Neural cell (in vitro differentiated cells): ENCODE measurements around the gene CTXN2.

Experiments used
- EP300 ChIP-seq: fragments of 450-650 bp; conservative IDR thresholded peaks from 2 replicates; pipeline ENCODE4 v1.6.1; 2014; ENCODE audit warnings: antibody characterized with exemption, mild to moderate bottlenecking, moderate library complexity; ENCODE audit not compliant: poor library complexity, severe bottlenecking
- EZH2 ChIP-seq: fragments of 200-600, 300-800 bp; shearing (Covaris generic), sonication (generic); IDR thresholded peaks from 2 replicates; pipeline ENCODE4 v1.6.1; 2014; ENCODE audit warnings: antibody characterized with exemption, low read length, borderline replicate concordance, mild to moderate bottlenecking; ENCODE audit not compliant: insufficient read depth, poor library complexity, severe bottlenecking
- POLR2AphosphoS5 ChIP-seq: IDR thresholded peaks from 2 replicates; pipeline ENCODE4 v1.6.1; 2012
- RAD21 ChIP-seq: fragments of 450-650 bp; conservative IDR thresholded peaks from 2 replicates; pipeline ENCODE4 v1.6.1; 2014; ENCODE audit warnings: antibody characterized with exemption, mild to moderate bottlenecking, moderate library complexity
- TF ChIP-seq, protein P1 (sequence below): fragments of 450-650 bp; IDR thresholded peaks from 2 replicates; pipeline ENCODE4 v1.5.1; 2014; ENCODE audit warnings: antibody characterized with exemption, mild to moderate bottlenecking, moderate library complexity; ENCODE audit not compliant: poor library complexity, severe bottlenecking
- TF ChIP-seq, protein P2 (sequence below): IDR thresholded peaks from 2 replicates; pipeline ENCODE4 v1.6.1; 2012; ENCODE audit warnings: borderline replicate concordance

DNA sequence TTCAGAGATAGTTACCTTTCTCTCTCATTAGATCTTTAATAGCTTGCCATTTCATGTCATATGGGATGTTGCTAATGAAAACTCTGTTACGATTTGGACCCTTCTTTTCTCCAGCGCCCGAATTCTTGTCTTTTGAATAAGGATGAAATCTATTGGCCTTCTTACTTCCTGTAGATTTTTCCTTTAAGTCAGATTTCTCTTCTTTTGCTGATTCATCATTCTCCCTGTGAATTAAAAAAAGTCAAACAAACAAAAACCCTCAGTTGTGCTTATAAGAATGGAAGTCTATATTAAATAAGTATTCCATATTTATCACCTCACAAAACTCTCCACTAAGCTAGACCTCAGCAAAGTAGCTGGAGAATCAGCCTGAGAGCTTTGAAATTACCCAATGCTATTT lies 22.8 kb upstream of the CTXN2 start:
- TF ChIP-seq, protein P1, sequence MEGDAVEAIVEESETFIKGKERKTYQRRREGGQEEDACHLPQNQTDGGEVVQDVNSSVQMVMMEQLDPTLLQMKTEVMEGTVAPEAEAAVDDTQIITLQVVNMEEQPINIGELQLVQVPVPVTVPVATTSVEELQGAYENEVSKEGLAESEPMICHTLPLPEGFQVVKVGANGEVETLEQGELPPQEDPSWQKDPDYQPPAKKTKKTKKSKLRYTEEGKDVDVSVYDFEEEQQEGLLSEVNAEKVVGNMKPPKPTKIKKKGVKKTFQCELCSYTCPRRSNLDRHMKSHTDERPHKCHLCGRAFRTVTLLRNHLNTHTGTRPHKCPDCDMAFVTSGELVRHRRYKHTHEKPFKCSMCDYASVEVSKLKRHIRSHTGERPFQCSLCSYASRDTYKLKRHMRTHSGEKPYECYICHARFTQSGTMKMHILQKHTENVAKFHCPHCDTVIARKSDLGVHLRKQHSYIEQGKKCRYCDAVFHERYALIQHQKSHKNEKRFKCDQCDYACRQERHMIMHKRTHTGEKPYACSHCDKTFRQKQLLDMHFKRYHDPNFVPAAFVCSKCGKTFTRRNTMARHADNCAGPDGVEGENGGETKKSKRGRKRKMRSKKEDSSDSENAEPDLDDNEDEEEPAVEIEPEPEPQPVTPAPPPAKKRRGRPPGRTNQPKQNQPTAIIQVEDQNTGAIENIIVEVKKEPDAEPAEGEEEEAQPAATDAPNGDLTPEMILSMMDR = no peak
- TF ChIP-seq EZH2 (no peak), EP300 (no peak), POLR2AphosphoS5 (no peak), RAD21 (no peak)
- TF ChIP-seq, protein P2, sequence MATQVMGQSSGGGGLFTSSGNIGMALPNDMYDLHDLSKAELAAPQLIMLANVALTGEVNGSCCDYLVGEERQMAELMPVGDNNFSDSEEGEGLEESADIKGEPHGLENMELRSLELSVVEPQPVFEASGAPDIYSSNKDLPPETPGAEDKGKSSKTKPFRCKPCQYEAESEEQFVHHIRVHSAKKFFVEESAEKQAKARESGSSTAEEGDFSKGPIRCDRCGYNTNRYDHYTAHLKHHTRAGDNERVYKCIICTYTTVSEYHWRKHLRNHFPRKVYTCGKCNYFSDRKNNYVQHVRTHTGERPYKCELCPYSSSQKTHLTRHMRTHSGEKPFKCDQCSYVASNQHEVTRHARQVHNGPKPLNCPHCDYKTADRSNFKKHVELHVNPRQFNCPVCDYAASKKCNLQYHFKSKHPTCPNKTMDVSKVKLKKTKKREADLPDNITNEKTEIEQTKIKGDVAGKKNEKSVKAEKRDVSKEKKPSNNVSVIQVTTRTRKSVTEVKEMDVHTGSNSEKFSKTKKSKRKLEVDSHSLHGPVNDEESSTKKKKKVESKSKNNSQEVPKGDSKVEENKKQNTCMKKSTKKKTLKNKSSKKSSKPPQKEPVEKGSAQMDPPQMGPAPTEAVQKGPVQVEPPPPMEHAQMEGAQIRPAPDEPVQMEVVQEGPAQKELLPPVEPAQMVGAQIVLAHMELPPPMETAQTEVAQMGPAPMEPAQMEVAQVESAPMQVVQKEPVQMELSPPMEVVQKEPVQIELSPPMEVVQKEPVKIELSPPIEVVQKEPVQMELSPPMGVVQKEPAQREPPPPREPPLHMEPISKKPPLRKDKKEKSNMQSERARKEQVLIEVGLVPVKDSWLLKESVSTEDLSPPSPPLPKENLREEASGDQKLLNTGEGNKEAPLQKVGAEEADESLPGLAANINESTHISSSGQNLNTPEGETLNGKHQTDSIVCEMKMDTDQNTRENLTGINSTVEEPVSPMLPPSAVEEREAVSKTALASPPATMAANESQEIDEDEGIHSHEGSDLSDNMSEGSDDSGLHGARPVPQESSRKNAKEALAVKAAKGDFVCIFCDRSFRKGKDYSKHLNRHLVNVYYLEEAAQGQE = no peak
